ENCODE measurements around the gene CCNL1. TPM values are rescaled to one million over a fixed set of nuclear protein-coding genes. Genes with fewer than 3 reads are reported as not detected.
"Not testable (repeated sequence)": the region's sequence is repeated elsewhere in the genome, so short reads cannot be mapped to it uniquely, and the experiment has no call there.

Gene CCNL1
- total and polyA plus RNA-seq, 2 of the 8 experiments (the other 6 are each of a cell fraction or from before 2014, with no cell fraction given) = 64.5 to 68.6 TPM

DNA sequence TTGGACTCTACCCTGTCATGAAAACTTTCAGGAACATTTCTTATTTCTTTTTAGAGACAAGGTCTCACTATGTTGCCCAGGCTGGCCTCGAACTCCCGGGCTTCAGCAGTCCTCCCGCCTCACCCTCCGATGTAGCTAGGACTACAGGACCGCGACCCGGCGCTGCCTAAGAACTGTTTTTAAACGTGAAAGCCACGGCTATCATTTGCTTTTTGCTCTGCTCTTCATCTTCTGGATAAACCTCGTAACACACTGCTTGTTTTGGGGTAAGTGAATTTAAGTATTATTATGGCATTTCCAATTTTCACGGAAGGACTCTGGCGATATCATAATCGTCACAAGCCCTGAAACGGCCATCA, 14.3 kb upstream of the CCNL1 start (continued):
- no peak for TF ChIP-seq ZNF274 (IDR thresholded peaks at IDR 0.05; ENCODE audit: borderline replicate concordance, extremely low read depth, low read length)
- TF ChIP-seq RFX5 (IDR thresholded peaks at IDR 0.05; ENCODE audit: borderline replicate concordance, low read depth, low read length) = no peak
- no peak for TF ChIP-seq JUND (IDR thresholded peaks at IDR 0.05; ENCODE audit: low read length)
- TF ChIP-seq POLR2AphosphoS5 (IDR thresholded peaks at IDR 0.05; ENCODE audit: low read depth, low read length) = no peak
- no peak for TF ChIP-seq TAF1 (IDR thresholded peaks at IDR 0.05; ENCODE audit: low read depth, low read length)
- no peak for TF ChIP-seq POLR2A (IDR thresholded peaks at IDR 0.05; ENCODE audit: control extremely low read depth in 1 of 2, low read depth in 2 of 2, low read length in 2 of 2)
- TF ChIP-seq RXRA (IDR thresholded peaks at IDR 0.05; ENCODE audit: insufficient read depth, low read depth, low read length) = no peak
- TF ChIP-seq SP1 (IDR thresholded peaks at IDR 0.05; ENCODE audit: low read depth, low read length) = no peak
- no peak for TF ChIP-seq BRCA1 (IDR thresholded peaks at IDR 0.05; ENCODE audit: low read depth, low read length)

DNA sequence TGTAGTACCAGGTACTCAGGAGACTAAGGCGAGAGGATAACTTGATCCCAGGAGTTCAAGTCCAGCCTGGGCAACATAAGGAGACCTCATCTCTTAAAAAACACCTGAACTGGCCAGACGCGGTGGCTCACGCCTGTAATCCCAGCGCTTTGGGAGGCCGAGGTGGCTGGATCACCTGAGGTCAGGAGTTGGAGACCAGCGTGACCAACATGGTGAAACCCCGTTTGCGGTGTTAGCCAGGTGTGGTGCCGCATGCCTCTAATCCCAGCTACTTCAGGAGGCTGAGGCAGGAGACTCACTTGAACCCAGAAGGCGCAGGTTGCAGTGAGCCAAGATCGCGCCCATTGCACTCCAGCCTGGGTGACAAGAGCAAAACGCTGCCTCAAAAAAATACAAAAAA, 13.4 kb upstream of the CCNL1 start:
- H4K8ac ChIP-seq (ENCODE audit: extremely low read depth, insufficient read depth, low read length); H3K9me3 ChIP-seq (ENCODE audit: insufficient read depth in 2 of 2, low read depth in 1 of 2, low read length in 1 of 2); H2BK20ac ChIP-seq (ENCODE audit: low read length); H2BK15ac ChIP-seq (ENCODE audit: low read length); H3K4me3 ChIP-seq (ENCODE audit: extremely low read depth in 1 of 4, insufficient read depth in 2 of 4, low read depth in 3 of 4, low read length in 4 of 4); H3K27me3 ChIP-seq (replicated peaks in 1 of 4; ENCODE audit: control insufficient read depth in 3 of 4, extremely low read depth in 1 of 4, insufficient read depth in 3 of 4, low read length in 3 of 4); H3K4ac ChIP-seq (replicated peaks; ENCODE audit: insufficient read length, low read depth, low read length); H2AK5ac ChIP-seq (ENCODE audit: low read depth, low read length); H3K4me1 ChIP-seq (replicated peaks in 1 of 4; ENCODE audit: control insufficient read depth in 3 of 4, insufficient read depth in 4 of 4, low read length in 3 of 4); FAIRE-seq; H3K27ac ChIP-seq (ENCODE audit: low read depth, low read length); H4K91ac ChIP-seq (replicated peaks; ENCODE audit: insufficient read length, low read length); H2BK120ac ChIP-seq (replicated peaks; ENCODE audit: low read depth, low read length); H3K79me1 ChIP-seq (ENCODE audit: low read depth, low read length); H3K23me2 ChIP-seq (ENCODE audit: low read depth, low read length); H4K20me1 ChIP-seq (replicated peaks in 1 of 2; ENCODE audit: control insufficient read depth in 1 of 2, insufficient read depth in 2 of 2, low read length in 2 of 2); H3K56ac ChIP-seq (replicated peaks; ENCODE audit: insufficient read length, low read depth, low read length); DNase-seq (ENCODE audit: low read depth in 1 of 2, low spot score in 2 of 2); H3K23ac ChIP-seq (ENCODE audit: insufficient read length); H3K36me3 ChIP-seq (ENCODE audit: control insufficient read depth in 2 of 4, insufficient read depth in 4 of 4, low read length in 3 of 4); H4K5ac ChIP-seq (ENCODE audit: insufficient read length, low read depth, low read length); H3K9ac ChIP-seq (replicated peaks in 1 of 4; ENCODE audit: extremely low read depth in 1 of 4, low read depth in 3 of 4, low read length in 3 of 4); H3K4me2 ChIP-seq (ENCODE audit: insufficient read depth in 1 of 2, low read depth in 2 of 2, low read length in 2 of 2); H3K18ac ChIP-seq (ENCODE audit: extremely low read depth, low read length); H3K14ac ChIP-seq (ENCODE audit: insufficient read length); H2BK5ac ChIP-seq (ENCODE audit: low read depth, low read length); H2AFZ ChIP-seq (ENCODE audit: low read length); H2BK12ac ChIP-seq (ENCODE audit: low read depth, low read length): not testable (repeated sequence)
- POLR2A ChIA-PET (ENCODE audit: partially characterized antibody) = interaction anchor here (0.5 to 7.3 kb wide), 4 partner anchors 11 to 51 kb away, joined by 3 to 245 read pairs (median 26); partner anchors contain the start of gene CCNL1
- CTCF ChIA-PET (ENCODE audit: partially characterized antibody) = interaction anchor here (1.4 to 5.9 kb wide), 4 partner anchors 12 to 92 kb away, joined by 3 to 80 read pairs (median 15); partner anchors contain the start of gene CCNL1
- peaks cover 0 to 14% of the 10 kb centered on the region in 2 experiments; a peak in 2 of 4 replicates for H3K79me2 ChIP-seq (ENCODE audit: control insufficient read depth in 1 of 2, insufficient read depth in 2 of 2, low read length in 2 of 2)
- WGBS, 2 experiments (ENCODE audit: extremely low coverage in 1 of 2, insufficient coverage in 1 of 2, insufficient read length in 1 of 2, insufficient replicate concordance in 2 of 2, low coverage in 1 of 2, low lambda C conversion rate in 2 of 2, missing lambda C conversion rate in 1 of 2) = 96% methylated on average over 14 of the region's 14 CpGs; no CpG with 5 or more reads in 1 of the 2 experiments
